ENCODE measurements around the gene HNRNPLL.

- no peak for TF ChIP-seq YY1 (IDR thresholded peaks at IDR 0.05; ENCODE audit: insufficient read depth, insufficient read length)
- TF ChIP-seq ZNF274 (IDR thresholded peaks at IDR 0.05; ENCODE audit: low read depth, low read length), result no peak
- TF ChIP-seq SUZ12 (IDR thresholded peaks at IDR 0.05; ENCODE audit: extremely low read depth, insufficient read depth, insufficient read length), result no peak
Observed at GRCh38 chr2:38583994-38584393, 18.7 kb downstream of the HNRNPLL start.
